GM19193 (cell line): ENCODE data around the gene CERK.

Experiments
- POLR2A ChIP-seq: IDR thresholded peaks from 4 replicates; pipeline ENCODE4 v1.6.1; 2011; ENCODE audit not compliant: insufficient read depth, insufficient read length; ENCODE audit errors: extremely low read depth

Gene CERK

GRCh38 chr22:46757104-46757503 is 19.1 kb upstream of the CERK start:
- TF ChIP-seq POLR2A, result no peak

GRCh38 chr22:46756097-46756496 is 18.0 kb upstream of the CERK start:
- TF ChIP-seq POLR2A, result no peak

GRCh38 chr22:46755525-46755924 is 17.5 kb upstream of the CERK start:
- no peak for TF ChIP-seq POLR2A

DNA sequence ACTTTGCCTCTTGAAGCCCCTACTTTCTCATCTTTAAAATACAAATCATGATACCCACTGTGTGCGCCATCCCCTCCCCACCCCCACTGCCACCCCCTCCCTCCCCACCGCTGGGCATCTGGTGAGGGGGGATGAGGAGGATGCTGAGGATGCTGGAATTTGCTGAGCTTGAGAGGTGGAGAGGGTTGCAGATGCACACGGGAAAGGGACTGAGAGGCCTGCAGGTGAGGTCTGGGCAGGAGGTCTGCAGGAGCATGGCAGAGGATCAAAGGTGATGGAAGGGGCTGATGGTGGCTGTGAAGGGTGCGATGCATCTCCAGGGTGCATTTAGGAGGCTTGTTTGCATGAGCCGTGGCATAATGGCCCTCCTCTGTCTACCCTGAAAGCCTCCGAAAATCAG is 16.8 kb upstream of the CERK start:
- no peak for TF ChIP-seq POLR2A

GRCh38 chr22:46754110-46754799 is 16.2 kb upstream of the CERK start:
- TF ChIP-seq POLR2A, result peak; percentile 14

- no peak for TF ChIP-seq POLR2A
Measured at GRCh38 chr22:46753761-46754109, 15.7 kb upstream of the CERK start.

- no peak for TF ChIP-seq POLR2A
Measured at GRCh38 chr22:46753360-46753759, 15.3 kb upstream of the CERK start.

GRCh38 chr22:46752988-46753310 is 14.9 kb upstream of the CERK start:
- TF ChIP-seq POLR2A, result no peak

- TF ChIP-seq POLR2A, result no peak
Measured at GRCh38 chr22:46752286-46752987, 14.4 kb upstream of the CERK start.

DNA sequence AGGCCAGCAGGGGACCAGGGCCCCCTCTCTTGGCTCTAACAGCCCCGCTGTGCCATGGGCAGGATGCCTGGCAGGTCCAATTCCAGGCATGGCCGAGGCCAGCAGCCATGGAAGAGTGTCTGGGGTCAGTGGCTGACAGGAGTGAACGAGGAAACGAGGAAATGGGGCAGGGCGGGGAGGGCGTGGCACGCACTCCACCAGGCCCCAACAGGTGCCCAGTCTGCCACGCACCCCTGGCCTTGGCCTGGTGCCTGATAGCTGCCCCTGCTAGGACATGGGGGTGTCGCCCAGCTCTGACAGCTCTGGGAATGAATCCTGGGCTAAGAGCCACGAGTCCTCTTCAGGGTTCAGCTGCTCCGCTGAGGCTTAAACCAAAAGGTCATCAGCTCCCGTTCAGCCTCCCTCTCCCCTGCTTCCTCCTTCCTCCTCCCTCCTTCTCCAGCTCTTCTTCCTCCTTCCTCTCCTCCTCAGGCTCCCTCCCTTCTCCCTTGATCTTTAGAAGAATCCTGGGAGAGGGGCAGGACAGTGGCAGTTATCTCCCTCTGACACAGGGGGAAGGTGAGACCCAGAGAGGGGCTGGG is 12.9 kb upstream of the CERK start:
- TF ChIP-seq POLR2A, result no peak

- no peak for TF ChIP-seq POLR2A
Measured at GRCh38 chr22:46750530-46750800, 12.4 kb upstream of the CERK start.

DNA sequence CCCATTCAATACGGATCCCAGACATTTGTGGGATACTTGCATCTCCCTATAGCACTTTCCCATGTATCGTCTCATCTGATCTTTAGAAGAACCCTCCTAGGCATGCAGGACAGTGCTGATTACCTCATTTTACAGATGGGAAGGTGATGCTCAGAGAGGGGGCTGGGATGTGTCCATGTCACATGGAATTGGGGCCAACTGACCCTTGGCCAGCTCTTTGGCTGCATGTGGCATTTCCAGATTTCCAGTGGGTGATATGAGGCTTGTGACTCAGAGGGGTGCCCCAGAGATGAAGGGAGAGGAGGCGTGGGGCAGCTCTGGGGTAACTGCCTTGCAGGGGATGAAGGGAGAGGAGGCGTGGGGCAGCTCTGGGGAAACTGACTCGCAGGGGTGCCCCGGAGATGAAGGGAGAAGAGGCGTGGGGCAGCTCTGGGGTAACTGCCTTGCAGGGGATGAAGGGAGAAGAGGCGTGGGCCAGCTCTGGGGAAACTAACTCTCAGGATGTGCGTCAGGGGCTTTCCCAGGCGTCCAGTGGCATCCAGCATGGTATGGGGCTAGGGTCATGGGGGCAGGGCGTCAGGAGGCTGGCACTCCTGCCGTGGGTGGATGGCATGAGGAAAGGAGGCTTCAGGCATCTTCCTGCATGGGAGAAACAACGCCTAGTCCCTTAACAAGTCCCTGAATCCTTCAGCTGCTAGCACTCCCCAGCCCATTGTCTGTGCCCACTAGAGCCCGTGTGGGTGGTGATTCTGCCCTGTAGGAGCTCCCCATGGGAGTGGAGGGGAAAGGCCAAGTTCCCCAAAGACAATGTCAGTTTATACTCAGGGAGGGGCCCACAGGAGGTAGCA is 11.9 kb upstream of the CERK start:
- TF ChIP-seq POLR2A, result no peak

DNA sequence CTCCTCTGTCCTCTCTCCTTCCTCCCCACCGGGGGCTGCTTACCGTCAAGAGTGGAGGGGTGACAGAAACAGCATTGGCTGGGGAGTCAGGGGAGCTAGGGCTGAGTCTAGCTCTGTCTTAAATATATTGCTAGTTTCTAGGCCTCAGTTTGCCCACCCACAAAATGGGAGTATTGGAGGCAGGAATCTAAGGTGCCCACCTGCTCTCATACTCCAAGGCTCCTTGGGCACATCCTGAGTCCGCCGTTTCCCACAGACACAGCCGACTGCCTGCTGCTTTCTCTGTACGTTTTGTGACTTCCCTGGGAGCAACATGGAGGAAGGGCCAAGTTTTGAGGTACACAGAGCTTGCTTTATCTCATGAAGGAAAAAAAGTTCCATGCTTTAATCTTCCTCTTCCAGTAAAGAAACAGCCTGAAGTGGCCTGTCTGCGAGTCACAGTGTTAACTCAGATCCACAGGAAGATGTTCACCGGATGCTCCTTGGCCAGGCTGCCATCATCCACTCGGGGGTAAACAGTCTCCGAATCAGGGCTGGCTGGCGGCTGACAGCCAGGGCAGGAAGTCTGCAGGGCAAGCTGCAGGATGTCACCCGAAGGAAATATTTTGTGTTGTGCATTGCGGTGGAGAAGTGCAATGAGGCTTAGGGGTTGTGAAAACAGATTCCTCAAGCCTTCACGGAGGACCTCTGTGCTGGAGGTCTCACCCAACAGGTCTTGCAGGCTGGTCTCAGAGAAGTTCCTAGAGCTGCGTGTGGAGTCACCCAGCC is 11.0 kb upstream of the CERK start:
- no peak for TF ChIP-seq POLR2A

- no peak for TF ChIP-seq POLR2A
Measured at GRCh38 chr22:46748206-46748907, 10.3 kb upstream of the CERK start.

DNA sequence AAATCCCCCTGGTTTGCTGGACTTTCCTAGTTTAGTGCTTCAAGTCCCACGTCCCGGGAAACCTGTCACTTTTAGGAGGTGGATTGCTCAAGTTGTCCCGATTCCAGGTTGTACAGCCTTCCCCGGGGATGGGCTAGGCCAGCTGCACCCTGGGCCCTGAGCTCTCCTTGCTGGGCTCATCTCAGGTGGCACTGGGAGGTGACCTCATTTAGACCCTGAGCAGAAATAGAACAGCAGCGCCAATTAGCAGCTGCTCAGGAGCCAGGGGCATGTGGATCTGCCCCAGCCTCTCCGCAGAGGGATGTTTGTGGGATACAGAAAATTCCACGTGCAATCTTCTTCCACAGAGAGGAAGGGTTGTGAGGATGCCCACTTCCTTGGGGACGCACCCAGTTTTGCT is 9.6 kb upstream of the CERK start:
- no peak for TF ChIP-seq POLR2A

DNA sequence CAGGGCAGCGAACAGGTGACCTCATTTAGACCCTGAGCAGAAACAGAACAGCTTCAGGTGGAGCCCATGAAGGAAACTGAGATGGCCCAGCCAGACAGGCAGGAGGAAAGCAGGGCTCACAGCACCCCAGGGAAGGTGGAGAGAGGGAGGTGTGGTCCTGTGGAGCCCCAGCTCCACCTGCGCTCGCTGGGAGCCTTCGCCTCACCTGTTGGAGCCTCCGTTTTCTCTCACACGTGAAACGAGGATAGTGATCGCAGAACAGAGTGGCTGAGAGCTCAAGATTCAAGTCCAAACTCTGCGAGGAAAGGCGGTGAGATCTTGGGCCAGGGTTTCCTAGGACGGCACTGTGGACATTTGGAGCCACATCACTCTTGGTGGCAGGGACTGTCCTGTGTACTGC is 8.6 kb upstream of the CERK start:
- TF ChIP-seq POLR2A, result no peak
